Endothelial cell of umbilical vein (primary cell): ENCODE results near the gene ZBTB22. TPM values are rescaled to one million over a fixed set of nuclear protein-coding genes. Genes with fewer than 3 reads are reported as not detected.

Experiments
- BruUV-seq: library from RNA; stranded (reverse); fragments of 400-500 nt; replicated peaks from 2 replicates; lab custom pipeline; 2021; lab: Mats Ljungman, UMichigan
- CTCF ChIA-PET: fragments of 300-600, 350-600 bp; sonication (Branson Sonifier 250); formaldehyde crosslinking; loops from one replicate; lab custom pipeline; 2021; ENCODE audit warnings: antibody characterized with exemption, inconsistent platforms; lab: Charles Lee
- POLR2A ChIA-PET: fragments of 300-600, 350-600 bp; sonication (Branson Sonifier 250); formaldehyde crosslinking; loops from one replicate; lab custom pipeline; 2021; ENCODE audit warnings: antibody characterized with exemption, inconsistent platforms; lab: Charles Lee
- DNase-seq: peaks from one replicate; pipeline ENCODE4 v3.0.0-alpha.2; 2011; ENCODE audit warnings: low read depth, low spot score
- FAIRE-seq: peaks from 2 replicates; lab custom pipeline; 2011; peaks lifted over from hg19 to GRCh38; lab: Jason Lieb, UNC
- H2AFZ ChIP-seq: 2 replicates; pipeline ENCODE4 v1.6.0; 2012; ENCODE audit warnings: low read depth, low read length, control low read depth, inconsistent platforms
- H3K27ac ChIP-seq: 2 replicates; pipeline ENCODE4 v1.5.1; 2011; ENCODE audit warnings: low read depth, mild to moderate bottlenecking, control low read depth, low read length, moderate library complexity; ENCODE audit not compliant: insufficient read depth
- H3K27me3 ChIP-seq, 2 experiments: 2 replicates each; pipeline versions ENCODE4 v1.6.0 to v1.6.1; 2011; ENCODE audit warnings: low read length in 2 of 2, mixed read lengths in 1 of 2; ENCODE audit not compliant: control insufficient read depth in 2 of 2, insufficient read depth in 2 of 2
- H3K36me3 ChIP-seq, 2 experiments: 2 replicates in 1 of 2; 3 replicates in 1 of 2; pipeline ENCODE4 v1.5.1; 2011; ENCODE audit warnings: low read length in 2 of 2, mild to moderate bottlenecking in 1 of 2, moderate library complexity in 1 of 2; ENCODE audit not compliant: control insufficient read depth in 2 of 2, insufficient read depth in 2 of 2; ENCODE audit errors: extremely low read depth in 1 of 2
- H3K4me1 ChIP-seq: 3 replicates; pipeline ENCODE4 v1.5.1; 2011; ENCODE audit warnings: mild to moderate bottlenecking, low read length; ENCODE audit not compliant: control insufficient read depth, insufficient read depth; ENCODE audit errors: extremely low read depth
- H3K4me2 ChIP-seq: 2 replicates; pipeline ENCODE4 v1.6.1; 2011; ENCODE audit warnings: low read length, control low read depth, mixed read lengths; ENCODE audit not compliant: insufficient read depth
- H3K4me3 ChIP-seq, 3 experiments: fragments of 200-600 bp in 1 of 3; sonication (generic), shearing (Covaris generic) in 1 of 3; replicated peaks in 1 of 3; 2 replicates each; pipeline ENCODE4 v1.5.1; 2011 to 2016; ENCODE audit warnings: control low read depth in 3 of 3, low read length in 3 of 3, mild to moderate bottlenecking in 2 of 3, inconsistent platforms in 1 of 3, low read depth in 1 of 3, moderate library complexity in 1 of 3; ENCODE audit not compliant: insufficient read depth in 1 of 3
- H3K79me2 ChIP-seq: 2 replicates; pipeline ENCODE4 v1.6.0; 2012; ENCODE audit warnings: low read length, inconsistent platforms; ENCODE audit not compliant: control insufficient read depth, insufficient read depth
- H3K9ac ChIP-seq: replicated peaks from 2 replicates; pipeline ENCODE3; 2011; ENCODE audit warnings: low read length, control low read depth; ENCODE audit not compliant: insufficient read depth; ENCODE audit errors: extremely low read depth
- H3K9me1 ChIP-seq: replicated peaks from 3 replicates; pipeline ENCODE4 v1.6.0; 2011; ENCODE audit warnings: mild to moderate bottlenecking, low read length; ENCODE audit not compliant: control insufficient read depth, insufficient read depth; ENCODE audit errors: extremely low read depth
- H3K9me3 ChIP-seq: replicated peaks from 2 replicates; pipeline ENCODE4 v1.5.1; 2012; ENCODE audit warnings: low read length, inconsistent platforms; ENCODE audit not compliant: control insufficient read depth, insufficient read depth
- H4K20me1 ChIP-seq: replicated peaks from 2 replicates; pipeline ENCODE3; 2011; ENCODE audit warnings: mild to moderate bottlenecking, low read length; ENCODE audit not compliant: control insufficient read depth, insufficient read depth; ENCODE audit errors: extremely low read depth
- CTCF ChIP-seq, 2 donors: IDR thresholded peaks; 1 replicate in 1 of 2; 2 replicates in 1 of 2; pipeline ENCODE4 v1.5.1; 2011; ENCODE audit warnings: low read length in 2 of 2, mild to moderate bottlenecking in 2 of 2, moderate library complexity in 2 of 2, control low read depth in 1 of 2, inconsistent platforms in 1 of 2, low read depth in 1 of 2; ENCODE audit not compliant: insufficient read depth in 1 of 2; ENCODE audit errors: extremely low read depth in 1 of 2
- EZH2 ChIP-seq: IDR thresholded peaks from 2 replicates; pipeline ENCODE4 v1.6.1; 2012; ENCODE audit warnings: borderline replicate concordance, low read depth, mild to moderate bottlenecking, moderate library complexity, low read length, inconsistent platforms; ENCODE audit not compliant: severe bottlenecking
- FOS ChIP-seq: IDR thresholded peaks from 2 replicates; pipeline ENCODE4 v1.6.1; 2011; ENCODE audit warnings: mild to moderate bottlenecking, low read length, moderate library complexity, borderline replicate concordance; ENCODE audit not compliant: insufficient read depth
- GATA2 ChIP-seq: IDR thresholded peaks from 2 replicates; pipeline ENCODE4 v1.7.0; 2011; ENCODE audit warnings: low read depth, mild to moderate bottlenecking, moderate library complexity, mixed read lengths, low read length; ENCODE audit not compliant: insufficient read length, insufficient read depth
- JUN ChIP-seq: IDR thresholded peaks from 2 replicates; pipeline ENCODE4 v1.6.1; 2011; ENCODE audit warnings: borderline replicate concordance, low read depth; ENCODE audit not compliant: insufficient read length, insufficient read depth
- MYC ChIP-seq: IDR thresholded peaks from one replicate; pipeline ENCODE4 v1.6.1; 2011; ENCODE audit warnings: mild to moderate bottlenecking, low read depth, low read length
- POLR2A ChIP-seq: IDR thresholded peaks from 2 replicates; pipeline ENCODE4 v1.6.1; 2012; ENCODE audit warnings: low read depth, mild to moderate bottlenecking, control low read depth, low read length
- POLR2AphosphoS5 ChIP-seq: IDR thresholded peaks from 2 replicates; pipeline ENCODE4 v1.6.1; 2012; ENCODE audit warnings: low read depth, mild to moderate bottlenecking, control low read depth, low read length, moderate library complexity; ENCODE audit not compliant: insufficient read depth
- dilution Hi-C: fragments of 300-500 bp; cut with MboI; formaldehyde crosslinking; loops from one replicate; pipeline ENCODE4 v1.15.0; 2019; ENCODE audit warnings: low sequenced_read_pairs; ENCODE audit not compliant: extremely low pct_ligation_motif_present
- intact Hi-C: fragments of 100-400 bp; cut with micrococcal nuclease; formaldehyde crosslinking; loops from one replicate; pipeline ENCODE4 v1.10.0; 2022
- polyA plus RNA-seq, 4 experiments: library from polyadenylated mRNA; depleted of rRNA in 3 of 4; stranded (reverse) in 3 of 4; unstranded in 1 of 4; fragments of >200 nt; gene quantifications; 2 replicates each; pipeline versions ENCODE4 v1.2.1 to v1.2.3, GENCODE V29; 2011 to 2012; ENCODE audit warnings: missing spikeins in 1 of 4
- total RNA-seq: library from RNA; stranded (reverse); gene quantifications from 2 replicates; pipeline ENCODE4 v1.2.3, GENCODE V29; 2021
- TF ChIP-seq, protein P1 (sequence below): IDR thresholded peaks from 2 replicates; pipeline ENCODE4 v1.6.1; 2011; ENCODE audit not compliant: insufficient read depth, insufficient read length

Gene ZBTB22
- total and polyA plus RNA-seq, 2 donors (not counting 3 experiments of a cell fraction or from before 2014, with no cell fraction given), result 12.6 to 15.4 TPM

GRCh38 chr6:33272275-33273128 lies 45.0 kb downstream of the ZBTB22 start:
- FAIRE-seq (no peak), DNase-seq (no peak)
- Histone ChIP-seq H3K4me2 (peak overlapping the region; percentile 97), H3K27me3 (no peaks in the 10 kb centered on the region), H3K9me1 (no peaks in the 10 kb centered on the region), H3K79me2 (peaks cover 48% of the 10 kb centered on the region), H3K4me1 (peaks cover 48% of the 10 kb centered on the region), H3K9me3 (no peaks in the 10 kb centered on the region), H3K9ac (peak overlapping the region; percentile 91), H3K36me3 (peaks cover 9 to 23% of the 10 kb centered on the region in 2 experiments), H3K27ac (peak overlapping the region; percentile 85), H3K4me3 (peak overlapping the region; percentile 70 to 86 (median 83)), H2AFZ (no peak overlapping the region), H4K20me1 (peaks cover 5% of the 10 kb centered on the region)
- no peak for TF ChIP-seq EZH2
- TF ChIP-seq MYC, result no peak
- TF ChIP-seq, protein P1, sequence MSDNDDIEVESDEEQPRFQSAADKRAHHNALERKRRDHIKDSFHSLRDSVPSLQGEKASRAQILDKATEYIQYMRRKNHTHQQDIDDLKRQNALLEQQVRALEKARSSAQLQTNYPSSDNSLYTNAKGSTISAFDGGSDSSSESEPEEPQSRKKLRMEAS, result no peak
- TF ChIP-seq JUN, result no peak
- no peak for TF ChIP-seq POLR2AphosphoS5
- TF ChIP-seq CTCF (IDR thresholded peaks at IDR 0.05; ENCODE audit: extremely low read depth in 1 of 2, insufficient read depth in 1 of 2, low read depth in 1 of 2, low read length in 2 of 2), result no peak
- no peak for TF ChIP-seq GATA2
- no peak for TF ChIP-seq POLR2A
- TF ChIP-seq FOS, result no peak
- POLR2A ChIA-PET, result interaction anchor here (0.9 to 1.7 kb wide), 7 partner anchors 10 to 301 kb away, joined by 3 to 10 read pairs (median 5); partner anchors contain the start of genes RING1 and ZBTB22
- CTCF ChIA-PET, result interaction anchor here (1.0 to 2.1 kb wide), 4 partner anchors 11 to 27 kb away, joined by 3 to 9 read pairs (median 6); partner anchors contain the start of gene RGL2
- dilution Hi-C loops (no loop called here), intact Hi-C loops (loop anchor here (1.0 to 5.0 kb wide), 3 partner anchors 27 to 155 kb away; partner anchors contain the start of genes RXRB and SLC39A7)
- TSS peak; percentile 60 for BruUV-seq
